DOHH2 (cell line): ENCODE data around the gene IER5L.

Source experiments
- H3F3A ChIP-seq: fragments of 200-600 bp; sonication (generic), shearing (Covaris generic); 2 replicates; pipeline ENCODE4 v1.6.0; 2016; ENCODE audit warnings: antibody characterized with exemption, mild to moderate bottlenecking; ENCODE audit not compliant: control insufficient read depth, insufficient read depth
- H3K27ac ChIP-seq: fragments of 200-600 bp; sonication (generic); 2 replicates; pipeline ENCODE4 v1.5.1; 2014; ENCODE audit warnings: low read depth, mild to moderate bottlenecking, low read length, moderate library complexity
- H3K27me3 ChIP-seq: fragments of 200-600 bp; sonication (generic); 2 replicates; pipeline ENCODE4 v1.6.1; 2014; ENCODE audit warnings: mild to moderate bottlenecking, low read length, mixed read lengths; ENCODE audit not compliant: control insufficient read depth
- H3K36me3 ChIP-seq: fragments of 200-600 bp; sonication (generic); 2 replicates; pipeline ENCODE4 v1.6.1; 2014; ENCODE audit warnings: mild to moderate bottlenecking, low read length, moderate library complexity, mixed read lengths; ENCODE audit not compliant: control insufficient read depth
- H3K4me1 ChIP-seq: fragments of 200-600 bp; sonication (generic); 2 replicates; pipeline ENCODE4 v1.6.1; 2014; ENCODE audit warnings: mild to moderate bottlenecking, low read length, mixed read lengths; ENCODE audit not compliant: control insufficient read depth
- H3K4me2 ChIP-seq: fragments of 200-600 bp; sonication (generic); 2 replicates; pipeline ENCODE4 v1.6.0; 2014; ENCODE audit warnings: mild to moderate bottlenecking, low read length, moderate library complexity
- H3K4me3 ChIP-seq: fragments of 200-600 bp; sonication (generic); 2 replicates; pipeline ENCODE4 v1.5.1; 2014; ENCODE audit warnings: mild to moderate bottlenecking, low read length, mixed read lengths
- H3K79me2 ChIP-seq: fragments of 200-600 bp; sonication (generic); 2 replicates; pipeline ENCODE4 v1.6.1; 2014; ENCODE audit warnings: mild to moderate bottlenecking, low read length, mixed read lengths; ENCODE audit not compliant: control insufficient read depth
- H3K9me2 ChIP-seq: fragments of 200-600 bp; sonication (generic); replicated peaks from 2 replicates; pipeline ENCODE4 v1.6.1; 2014; ENCODE audit warnings: mild to moderate bottlenecking, low read length, mixed read lengths; ENCODE audit not compliant: control insufficient read depth
- H3K9me3 ChIP-seq: fragments of 200-600 bp; sonication (generic); 2 replicates; pipeline ENCODE4 v1.6.1; 2014; ENCODE audit warnings: antibody characterized with exemption, low read length, mixed read lengths; ENCODE audit not compliant: control insufficient read depth, insufficient read depth
- H4K20me1 ChIP-seq: fragments of 200-600 bp; sonication (generic); 2 replicates; pipeline ENCODE4 v1.6.0; 2014; ENCODE audit warnings: low read depth, mild to moderate bottlenecking, antibody characterized with exemption, low read length, moderate library complexity; ENCODE audit not compliant: control insufficient read depth, insufficient read depth
- EZH2phosphoT487 ChIP-seq: fragments of 200-600 bp; sonication (generic); IDR thresholded peaks from 2 replicates; pipeline ENCODE4 v1.6.1; 2017; ENCODE audit warnings: borderline replicate concordance, mild to moderate bottlenecking, antibody characterized with exemption, low read length, moderate library complexity, mixed read lengths
- TF ChIP-seq, protein P1 (sequence below): fragments of 200-600 bp; sonication (generic); IDR thresholded peaks from one replicate; pipeline ENCODE4 v1.5.1; 2014; ENCODE audit warnings: antibody characterized with exemption, mild to moderate bottlenecking, low read depth, low read length; ENCODE audit not compliant: poor library complexity, severe bottlenecking

Gene IER5L

DNA sequence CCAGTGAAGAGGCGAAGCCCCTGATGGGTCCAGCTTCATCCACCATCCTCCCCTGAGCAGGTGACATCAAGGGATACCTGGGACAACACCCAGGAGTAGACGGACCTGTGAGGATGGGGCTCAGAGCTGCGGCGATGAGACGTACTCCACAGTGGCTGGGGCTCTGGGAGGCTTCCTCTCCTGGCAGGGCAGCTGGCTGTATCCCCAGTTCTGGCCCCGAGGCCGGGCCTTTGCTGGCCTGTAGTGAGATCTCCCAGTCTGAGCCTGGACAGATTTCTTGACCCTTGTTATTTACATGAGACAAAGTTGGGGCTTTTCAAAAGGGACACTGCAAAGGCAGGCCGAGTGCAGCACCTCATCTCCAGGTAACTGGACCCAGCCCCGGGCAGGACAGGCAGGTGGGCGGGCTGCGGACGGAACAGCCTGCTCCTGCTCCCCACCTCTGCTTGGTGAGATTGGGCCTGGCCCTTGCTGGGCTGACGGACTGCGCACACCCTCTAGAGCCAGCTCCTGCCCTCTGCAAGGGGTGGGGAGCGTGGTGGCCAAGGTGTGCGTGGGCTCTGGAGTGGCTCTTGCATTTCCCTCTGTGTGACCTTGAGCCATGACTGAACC lies 23.1 kb downstream of the IER5L start:
- H4K20me1 ChIP-seq: no peaks in the 10 kb centered on the region
- no peaks in the 10 kb centered on the region for H3K79me2 ChIP-seq
- H3K9me3 ChIP-seq: no peaks in the 10 kb centered on the region
- no peaks in the 10 kb centered on the region for H3F3A ChIP-seq
- no peak overlapping the region for H3K4me2 ChIP-seq
- H3K27ac ChIP-seq: no peak overlapping the region
- no peak for TF ChIP-seq EZH2phosphoT487
- TF ChIP-seq, protein P1, sequence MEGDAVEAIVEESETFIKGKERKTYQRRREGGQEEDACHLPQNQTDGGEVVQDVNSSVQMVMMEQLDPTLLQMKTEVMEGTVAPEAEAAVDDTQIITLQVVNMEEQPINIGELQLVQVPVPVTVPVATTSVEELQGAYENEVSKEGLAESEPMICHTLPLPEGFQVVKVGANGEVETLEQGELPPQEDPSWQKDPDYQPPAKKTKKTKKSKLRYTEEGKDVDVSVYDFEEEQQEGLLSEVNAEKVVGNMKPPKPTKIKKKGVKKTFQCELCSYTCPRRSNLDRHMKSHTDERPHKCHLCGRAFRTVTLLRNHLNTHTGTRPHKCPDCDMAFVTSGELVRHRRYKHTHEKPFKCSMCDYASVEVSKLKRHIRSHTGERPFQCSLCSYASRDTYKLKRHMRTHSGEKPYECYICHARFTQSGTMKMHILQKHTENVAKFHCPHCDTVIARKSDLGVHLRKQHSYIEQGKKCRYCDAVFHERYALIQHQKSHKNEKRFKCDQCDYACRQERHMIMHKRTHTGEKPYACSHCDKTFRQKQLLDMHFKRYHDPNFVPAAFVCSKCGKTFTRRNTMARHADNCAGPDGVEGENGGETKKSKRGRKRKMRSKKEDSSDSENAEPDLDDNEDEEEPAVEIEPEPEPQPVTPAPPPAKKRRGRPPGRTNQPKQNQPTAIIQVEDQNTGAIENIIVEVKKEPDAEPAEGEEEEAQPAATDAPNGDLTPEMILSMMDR: no peak
- H3K9me2 ChIP-seq: no peaks in the 10 kb centered on the region
- no peaks in the 10 kb centered on the region for H3K27me3 ChIP-seq
- no peaks in the 10 kb centered on the region for H3K36me3 ChIP-seq
- no peaks in the 10 kb centered on the region for H3K4me1 ChIP-seq
- no peak overlapping the region for H3K4me3 ChIP-seq

DNA sequence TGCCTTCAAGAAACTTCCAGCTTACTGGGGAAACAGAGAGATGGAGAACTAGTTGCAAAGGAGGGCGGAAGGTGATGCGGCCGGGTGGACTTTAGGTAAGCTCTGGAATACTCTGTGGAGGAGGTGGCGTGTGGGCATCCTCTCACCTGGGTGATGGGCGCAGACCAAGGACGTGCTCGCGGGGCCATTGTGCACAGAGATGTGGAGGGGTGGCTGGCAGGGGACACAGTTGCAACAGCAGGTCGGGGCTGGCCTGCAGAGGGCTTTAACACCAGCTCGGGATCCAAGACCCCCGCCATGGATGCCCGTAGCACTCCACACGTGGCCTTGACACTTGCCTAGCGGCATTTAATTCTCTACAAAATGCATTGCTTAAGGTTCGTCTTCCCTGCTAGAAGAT lies 26.6 kb downstream of the IER5L start:
- TF ChIP-seq, protein P1: no peak
- no peak for TF ChIP-seq EZH2phosphoT487
- H3K4me1 ChIP-seq: peaks cover 15% of the 10 kb centered on the region
- no peaks in the 10 kb centered on the region; the same call in 1 of the 2 replicates for H4K20me1 ChIP-seq
- no peaks in the 10 kb centered on the region for H3K9me2 ChIP-seq
- no peaks in the 10 kb centered on the region for H3K79me2 ChIP-seq
- H3F3A ChIP-seq: no peaks in the 10 kb centered on the region
- H3K4me3 ChIP-seq: no peak overlapping the region
- H3K27me3 ChIP-seq: no peaks in the 10 kb centered on the region
- H3K9me3 ChIP-seq: no peaks in the 10 kb centered on the region
- peaks cover 10% of the 10 kb centered on the region; the same call in 1 of the 2 replicates for H3K36me3 ChIP-seq
- no peak overlapping the region for H3K27ac ChIP-seq
- no peak overlapping the region for H3K4me2 ChIP-seq

- H4K20me1 ChIP-seq: no peaks in the 10 kb centered on the region; the same call in 1 of the 2 replicates
- no peak for TF ChIP-seq EZH2phosphoT487
- TF ChIP-seq, protein P1: no peak
- H3K27ac ChIP-seq: no peak overlapping the region
- H3K27me3 ChIP-seq: no peaks in the 10 kb centered on the region
- H3K4me1 ChIP-seq: peaks cover 15% of the 10 kb centered on the region
- H3K79me2 ChIP-seq: no peaks in the 10 kb centered on the region
- H3K4me2 ChIP-seq: no peak overlapping the region
- no peak overlapping the region for H3K4me3 ChIP-seq
- H3K36me3 ChIP-seq: peaks cover 10% of the 10 kb centered on the region; the same call in 1 of the 2 replicates
- H3K9me3 ChIP-seq: no peaks in the 10 kb centered on the region
- no peaks in the 10 kb centered on the region for H3F3A ChIP-seq
- H3K9me2 ChIP-seq: no peaks in the 10 kb centered on the region
Measured at GRCh38 chr9:129150672-129151211, 27.3 kb downstream of the IER5L start.
